HEK293 (cell line): ENCODE measurements around the gene SETDB2.

Experiments
- GFI1B ChIP-seq: fragments of 450-650 bp; formaldehyde crosslinking; IDR thresholded peaks from 2 replicates; pipeline ENCODE4 v1.5.1; 2016; ENCODE audit warnings: missing biosample characterization, missing genetic modification characterization
- GLIS2 ChIP-seq: fragments of 450-650 bp; formaldehyde crosslinking; IDR thresholded peaks from 2 replicates; pipeline ENCODE4 v1.5.1; 2016; ENCODE audit warnings: missing biosample characterization, missing genetic modification characterization
- HOXA7 ChIP-seq: sonication (generic); formaldehyde crosslinking; IDR thresholded peaks from 2 replicates; pipeline ENCODE4 v1.8.1; 2022; ENCODE audit warnings: missing genetic modification reagents, borderline replicate concordance
- PRDM1 ChIP-seq: fragments of 450-650 bp; formaldehyde crosslinking; IDR thresholded peaks from 2 replicates; pipeline ENCODE4; 2016; ENCODE audit warnings: missing biosample characterization, missing genetic modification characterization
- TCF7L2 ChIP-seq: IDR thresholded peaks from 2 replicates; pipeline ENCODE4 v1.6.1; 2011; ENCODE audit warnings: low read depth, mild to moderate bottlenecking, inconsistent platforms, low read length, moderate library complexity, borderline replicate concordance
- ZBTB1 ChIP-seq: fragments of 450-650 bp; formaldehyde crosslinking; IDR thresholded peaks from 2 replicates; pipeline ENCODE4 v1.5.1; 2016; ENCODE audit warnings: missing biosample characterization, missing genetic modification characterization
- ZBTB48 ChIP-seq: fragments of 450-650 bp; formaldehyde crosslinking; IDR thresholded peaks from 2 replicates; pipeline ENCODE4 v1.5.1; 2016; ENCODE audit warnings: missing biosample characterization, missing genetic modification characterization
- ZFP41 ChIP-seq: fragments of 450-650 bp; formaldehyde crosslinking; IDR thresholded peaks from 2 replicates; pipeline ENCODE4 v1.5.1; 2016; ENCODE audit warnings: missing biosample characterization, missing genetic modification characterization, borderline replicate concordance
- ZNF184 ChIP-seq: fragments of 450-650 bp; IDR thresholded peaks from 2 replicates; pipeline ENCODE4 v1.5.1; 2018; ENCODE audit warnings: missing biosample characterization, mild to moderate bottlenecking, missing genetic modification characterization
- ZNF223 ChIP-seq: fragments of 450-650 bp; formaldehyde crosslinking; IDR thresholded peaks from 2 replicates; pipeline ENCODE4 v1.5.1; 2016; ENCODE audit warnings: missing biosample characterization, missing genetic modification characterization
- ZNF23 ChIP-seq: fragments of 450-650 bp; formaldehyde crosslinking; IDR thresholded peaks from 2 replicates; pipeline ENCODE4 v1.5.1; 2016; ENCODE audit warnings: missing biosample characterization, missing genetic modification characterization, borderline replicate concordance
- ZNF416 ChIP-seq: fragments of 450-650 bp; formaldehyde crosslinking; IDR thresholded peaks from 2 replicates; pipeline ENCODE4 v1.5.1; 2016; ENCODE audit warnings: missing biosample characterization, missing genetic modification characterization
- ZNF423 ChIP-seq: fragments of 450-650 bp; formaldehyde crosslinking; IDR thresholded peaks from 2 replicates; pipeline ENCODE4 v1.5.1; 2016; ENCODE audit warnings: missing biosample characterization, missing genetic modification characterization
- ZNF555 ChIP-seq: fragments of 450-650 bp; formaldehyde crosslinking; conservative IDR thresholded peaks from 2 replicates; pipeline ENCODE4 v1.5.1; 2017; ENCODE audit warnings: missing biosample characterization, mild to moderate bottlenecking, missing genetic modification characterization, inconsistent platforms
- ZSCAN30 ChIP-seq: fragments of 450-650 bp; IDR thresholded peaks from 2 replicates; pipeline ENCODE4 v1.5.1; 2018; ENCODE audit warnings: missing biosample characterization, mild to moderate bottlenecking, missing genetic modification characterization, moderate library complexity
- TF ChIP-seq, protein P1 (sequence below): fragments of 450-650 bp; formaldehyde crosslinking; IDR thresholded peaks from 2 replicates; pipeline ENCODE4 v1.5.1; 2016; ENCODE audit warnings: missing biosample characterization, missing genetic modification characterization
- TF ChIP-seq, protein P2 (sequence below): fragments of 450-650 bp; formaldehyde crosslinking; IDR thresholded peaks from 2 replicates; pipeline ENCODE4 v1.5.1; 2016; ENCODE audit warnings: missing biosample characterization, missing genetic modification characterization, borderline replicate concordance
- TF ChIP-seq, protein P3 (sequence below): fragments of 450-650 bp; formaldehyde crosslinking; IDR thresholded peaks from 2 replicates; pipeline ENCODE4 v1.5.1; 2017; ENCODE audit warnings: missing biosample characterization, missing genetic modification characterization
- TF ChIP-seq, protein P4 (sequence below): fragments of 450-650 bp; formaldehyde crosslinking; IDR thresholded peaks from 2 replicates; pipeline ENCODE4 v1.5.1; 2016; ENCODE audit warnings: missing biosample characterization, missing genetic modification characterization
- TF ChIP-seq, protein P5 (sequence below): fragments of 450-650 bp; formaldehyde crosslinking; IDR thresholded peaks from 2 replicates; pipeline ENCODE4 v1.5.1; 2017; ENCODE audit warnings: missing biosample characterization, missing genetic modification characterization
- TF ChIP-seq, protein P6 (sequence below): fragments of 450-650 bp; formaldehyde crosslinking; IDR thresholded peaks from 2 replicates; pipeline ENCODE4 v1.5.0; 2017; ENCODE audit warnings: missing biosample characterization, missing genetic modification characterization, borderline replicate concordance
- TF ChIP-seq, protein P7 (sequence below): fragments of 450-650 bp; IDR thresholded peaks from 2 replicates; pipeline ENCODE4 v1.5.1; 2018; ENCODE audit warnings: missing biosample characterization, missing genetic modification characterization

Gene SETDB2

DNA sequence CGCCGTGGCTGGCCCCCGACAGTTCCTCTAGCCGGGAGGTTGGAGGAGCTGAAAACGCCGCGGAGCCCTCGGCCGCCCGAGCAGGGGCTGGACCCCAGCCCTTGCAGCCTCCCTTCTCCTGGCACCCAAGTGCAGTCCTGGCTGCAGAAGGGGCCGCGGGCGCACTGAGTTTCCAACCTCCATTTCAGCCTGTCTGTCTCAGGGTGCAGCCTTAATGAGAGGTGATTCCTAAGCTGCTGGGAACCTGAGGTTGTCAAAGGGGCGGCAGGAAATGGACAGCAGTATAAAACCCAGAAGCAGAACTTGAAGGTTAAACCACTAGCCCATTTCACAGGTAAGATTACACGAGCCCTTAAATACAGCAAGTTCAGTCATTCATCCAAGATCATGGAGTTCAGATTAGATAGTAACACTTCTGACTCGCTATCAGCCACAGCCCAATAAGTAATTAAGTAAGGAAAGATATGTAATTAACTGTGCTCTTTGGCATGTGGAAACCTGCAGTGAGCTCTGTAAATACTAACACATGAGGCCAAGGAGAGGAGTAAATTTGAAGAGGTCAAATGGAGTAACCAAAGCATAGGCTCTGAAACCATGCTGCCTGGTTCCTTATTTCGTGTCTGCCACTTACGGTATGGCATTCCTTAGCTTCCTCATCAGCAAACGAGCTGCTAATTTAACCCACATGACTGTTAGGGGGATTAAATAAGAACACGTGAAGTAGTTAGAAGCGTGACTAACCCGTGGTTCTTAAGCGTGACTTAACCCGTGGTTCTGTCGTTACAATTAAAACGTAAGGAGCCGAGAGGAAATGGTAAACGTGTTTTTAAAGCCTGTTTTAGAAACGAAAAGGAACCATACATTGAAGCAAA is 686 bp downstream of the SETDB2 start (continued):
- TF ChIP-seq, protein P1, sequence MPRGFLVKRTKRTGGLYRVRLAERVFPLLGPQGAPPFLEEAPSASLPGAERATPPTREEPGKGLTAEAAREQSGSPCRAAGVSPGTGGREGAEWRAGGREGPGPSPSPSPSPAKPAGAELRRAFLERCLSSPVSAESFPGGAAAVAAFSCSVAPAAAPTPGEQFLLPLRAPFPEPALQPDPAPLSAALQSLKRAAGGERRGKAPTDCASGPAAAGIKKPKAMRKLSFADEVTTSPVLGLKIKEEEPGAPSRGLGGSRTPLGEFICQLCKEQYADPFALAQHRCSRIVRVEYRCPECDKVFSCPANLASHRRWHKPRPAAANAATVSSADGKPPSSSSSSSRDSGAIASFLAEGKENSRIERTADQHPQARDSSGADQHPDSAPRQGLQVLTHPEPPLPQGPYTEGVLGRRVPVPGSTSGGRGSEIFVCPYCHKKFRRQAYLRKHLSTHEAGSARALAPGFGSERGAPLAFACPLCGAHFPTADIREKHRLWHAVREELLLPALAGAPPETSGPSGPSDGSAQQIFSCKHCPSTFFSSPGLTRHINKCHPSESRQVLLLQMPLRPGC (tag by site-specific recombination) = peak; percentile 97
- TF ChIP-seq TCF7L2 (no peak), ZBTB48 (tag by site-specific recombination) (peak; percentile 68), ZFP41 (no peak), ZNF416 (tag by site-specific recombination) (no peak), ZNF184 (tag by site-specific recombination) (no peak), ZNF23 (tag by site-specific recombination) (no peak), ZSCAN30 (tag by site-specific recombination) (peak; percentile 10; the same call in 1 of the 2 replicates), ZBTB1 (tag by site-specific recombination) (no peak), GFI1B (no peak), ZNF423 (tag by site-specific recombination) (peak; percentile 50; the same call in 1 of the 2 replicates), ZNF223 (no peak), PRDM1 (tag by site-specific recombination) (no peak), ZNF555 (tag by site-specific recombination) (no peak), GLIS2 (peak; percentile 21; the same call in 1 of the 2 replicates), HOXA7 (CRISPR knock-in tag) (no peak)
- TF ChIP-seq, protein P2, sequence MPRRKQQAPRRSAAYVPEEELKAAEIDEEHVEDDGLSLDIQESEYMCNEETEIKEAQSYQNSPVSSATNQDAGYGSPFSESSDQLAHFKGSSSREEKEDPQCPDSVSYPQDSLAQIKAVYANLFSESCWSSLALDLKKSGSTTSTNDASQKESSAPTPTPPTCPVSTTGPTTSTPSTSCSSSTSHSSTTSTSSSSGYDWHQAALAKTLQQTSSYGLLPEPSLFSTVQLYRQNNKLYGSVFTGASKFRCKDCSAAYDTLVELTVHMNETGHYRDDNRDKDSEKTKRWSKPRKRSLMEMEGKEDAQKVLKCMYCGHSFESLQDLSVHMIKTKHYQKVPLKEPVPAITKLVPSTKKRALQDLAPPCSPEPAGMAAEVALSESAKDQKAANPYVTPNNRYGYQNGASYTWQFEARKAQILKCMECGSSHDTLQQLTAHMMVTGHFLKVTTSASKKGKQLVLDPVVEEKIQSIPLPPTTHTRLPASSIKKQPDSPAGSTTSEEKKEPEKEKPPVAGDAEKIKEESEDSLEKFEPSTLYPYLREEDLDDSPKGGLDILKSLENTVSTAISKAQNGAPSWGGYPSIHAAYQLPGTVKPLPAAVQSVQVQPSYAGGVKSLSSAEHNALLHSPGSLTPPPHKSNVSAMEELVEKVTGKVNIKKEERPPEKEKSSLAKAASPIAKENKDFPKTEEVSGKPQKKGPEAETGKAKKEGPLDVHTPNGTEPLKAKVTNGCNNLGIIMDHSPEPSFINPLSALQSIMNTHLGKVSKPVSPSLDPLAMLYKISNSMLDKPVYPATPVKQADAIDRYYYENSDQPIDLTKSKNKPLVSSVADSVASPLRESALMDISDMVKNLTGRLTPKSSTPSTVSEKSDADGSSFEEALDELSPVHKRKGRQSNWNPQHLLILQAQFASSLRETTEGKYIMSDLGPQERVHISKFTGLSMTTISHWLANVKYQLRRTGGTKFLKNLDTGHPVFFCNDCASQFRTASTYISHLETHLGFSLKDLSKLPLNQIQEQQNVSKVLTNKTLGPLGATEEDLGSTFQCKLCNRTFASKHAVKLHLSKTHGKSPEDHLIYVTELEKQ (tag by site-specific recombination) = peak; percentile 38; the same call in 1 of the 2 replicates
- TF ChIP-seq, protein P3, sequence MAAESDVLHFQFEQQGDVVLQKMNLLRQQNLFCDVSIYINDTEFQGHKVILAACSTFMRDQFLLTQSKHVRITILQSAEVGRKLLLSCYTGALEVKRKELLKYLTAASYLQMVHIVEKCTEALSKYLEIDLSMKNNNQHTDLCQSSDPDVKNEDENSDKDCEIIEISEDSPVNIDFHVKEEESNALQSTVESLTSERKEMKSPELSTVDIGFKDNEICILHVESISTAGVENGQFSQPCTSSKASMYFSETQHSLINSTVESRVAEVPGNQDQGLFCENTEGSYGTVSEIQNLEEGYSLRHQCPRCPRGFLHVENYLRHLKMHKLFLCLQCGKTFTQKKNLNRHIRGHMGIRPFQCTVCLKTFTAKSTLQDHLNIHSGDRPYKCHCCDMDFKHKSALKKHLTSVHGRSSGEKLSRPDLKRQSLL = no peak
- TF ChIP-seq, protein P4, sequence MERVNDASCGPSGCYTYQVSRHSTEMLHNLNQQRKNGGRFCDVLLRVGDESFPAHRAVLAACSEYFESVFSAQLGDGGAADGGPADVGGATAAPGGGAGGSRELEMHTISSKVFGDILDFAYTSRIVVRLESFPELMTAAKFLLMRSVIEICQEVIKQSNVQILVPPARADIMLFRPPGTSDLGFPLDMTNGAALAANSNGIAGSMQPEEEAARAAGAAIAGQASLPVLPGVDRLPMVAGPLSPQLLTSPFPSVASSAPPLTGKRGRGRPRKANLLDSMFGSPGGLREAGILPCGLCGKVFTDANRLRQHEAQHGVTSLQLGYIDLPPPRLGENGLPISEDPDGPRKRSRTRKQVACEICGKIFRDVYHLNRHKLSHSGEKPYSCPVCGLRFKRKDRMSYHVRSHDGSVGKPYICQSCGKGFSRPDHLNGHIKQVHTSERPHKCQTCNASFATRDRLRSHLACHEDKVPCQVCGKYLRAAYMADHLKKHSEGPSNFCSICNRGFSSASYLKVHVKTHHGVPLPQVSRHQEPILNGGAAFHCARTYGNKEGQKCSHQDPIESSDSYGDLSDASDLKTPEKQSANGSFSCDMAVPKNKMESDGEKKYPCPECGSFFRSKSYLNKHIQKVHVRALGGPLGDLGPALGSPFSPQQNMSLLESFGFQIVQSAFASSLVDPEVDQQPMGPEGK (tag by site-specific recombination) = peak; percentile 33
- TF ChIP-seq, protein P5, sequence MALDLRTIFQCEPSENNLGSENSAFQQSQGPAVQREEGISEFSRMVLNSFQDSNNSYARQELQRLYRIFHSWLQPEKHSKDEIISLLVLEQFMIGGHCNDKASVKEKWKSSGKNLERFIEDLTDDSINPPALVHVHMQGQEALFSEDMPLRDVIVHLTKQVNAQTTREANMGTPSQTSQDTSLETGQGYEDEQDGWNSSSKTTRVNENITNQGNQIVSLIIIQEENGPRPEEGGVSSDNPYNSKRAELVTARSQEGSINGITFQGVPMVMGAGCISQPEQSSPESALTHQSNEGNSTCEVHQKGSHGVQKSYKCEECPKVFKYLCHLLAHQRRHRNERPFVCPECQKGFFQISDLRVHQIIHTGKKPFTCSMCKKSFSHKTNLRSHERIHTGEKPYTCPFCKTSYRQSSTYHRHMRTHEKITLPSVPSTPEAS (tag by site-specific recombination) = no peak
- TF ChIP-seq, protein P6, sequence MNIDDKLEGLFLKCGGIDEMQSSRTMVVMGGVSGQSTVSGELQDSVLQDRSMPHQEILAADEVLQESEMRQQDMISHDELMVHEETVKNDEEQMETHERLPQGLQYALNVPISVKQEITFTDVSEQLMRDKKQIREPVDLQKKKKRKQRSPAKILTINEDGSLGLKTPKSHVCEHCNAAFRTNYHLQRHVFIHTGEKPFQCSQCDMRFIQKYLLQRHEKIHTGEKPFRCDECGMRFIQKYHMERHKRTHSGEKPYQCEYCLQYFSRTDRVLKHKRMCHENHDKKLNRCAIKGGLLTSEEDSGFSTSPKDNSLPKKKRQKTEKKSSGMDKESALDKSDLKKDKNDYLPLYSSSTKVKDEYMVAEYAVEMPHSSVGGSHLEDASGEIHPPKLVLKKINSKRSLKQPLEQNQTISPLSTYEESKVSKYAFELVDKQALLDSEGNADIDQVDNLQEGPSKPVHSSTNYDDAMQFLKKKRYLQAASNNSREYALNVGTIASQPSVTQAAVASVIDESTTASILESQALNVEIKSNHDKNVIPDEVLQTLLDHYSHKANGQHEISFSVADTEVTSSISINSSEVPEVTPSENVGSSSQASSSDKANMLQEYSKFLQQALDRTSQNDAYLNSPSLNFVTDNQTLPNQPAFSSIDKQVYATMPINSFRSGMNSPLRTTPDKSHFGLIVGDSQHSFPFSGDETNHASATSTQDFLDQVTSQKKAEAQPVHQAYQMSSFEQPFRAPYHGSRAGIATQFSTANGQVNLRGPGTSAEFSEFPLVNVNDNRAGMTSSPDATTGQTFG = no peak
- TF ChIP-seq, protein P7, sequence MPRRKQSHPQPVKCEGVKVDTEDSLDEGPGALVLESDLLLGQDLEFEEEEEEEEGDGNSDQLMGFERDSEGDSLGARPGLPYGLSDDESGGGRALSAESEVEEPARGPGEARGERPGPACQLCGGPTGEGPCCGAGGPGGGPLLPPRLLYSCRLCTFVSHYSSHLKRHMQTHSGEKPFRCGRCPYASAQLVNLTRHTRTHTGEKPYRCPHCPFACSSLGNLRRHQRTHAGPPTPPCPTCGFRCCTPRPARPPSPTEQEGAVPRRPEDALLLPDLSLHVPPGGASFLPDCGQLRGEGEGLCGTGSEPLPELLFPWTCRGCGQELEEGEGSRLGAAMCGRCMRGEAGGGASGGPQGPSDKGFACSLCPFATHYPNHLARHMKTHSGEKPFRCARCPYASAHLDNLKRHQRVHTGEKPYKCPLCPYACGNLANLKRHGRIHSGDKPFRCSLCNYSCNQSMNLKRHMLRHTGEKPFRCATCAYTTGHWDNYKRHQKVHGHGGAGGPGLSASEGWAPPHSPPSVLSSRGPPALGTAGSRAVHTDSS (tag by site-specific recombination) = no peak
